Measurements from ENCODE around the gene TMEM120B.
"Not testable (repeated sequence)": the region's sequence is repeated elsewhere in the genome, so short reads cannot be mapped to it uniquely, and the experiment has no call there.

The TMEM120B gene

GRCh38 chr12:121709064-121709424 lies 3.5 kb upstream of the TMEM120B start:
- FAIRE-seq; DNase-seq (ENCODE audit: insufficient read length, low spot score): not testable (repeated sequence)
- peak; percentile 34; the same call in 1 of the 2 replicates for TF ChIP-seq SPI1 (IDR thresholded peaks at IDR 0.05; ENCODE audit: low read depth, low read length)

GRCh38 chr12:121709478-121709961 lies 3.0 kb upstream of the TMEM120B start:
- FAIRE-seq (no peak), DNase-seq (ENCODE audit: insufficient read length, low spot score) (no peak)
- TF ChIP-seq POLR2A (IDR thresholded peaks at IDR 0.05; ENCODE audit: low read depth, low read length) (no peak), POLR2AphosphoS5 (IDR thresholded peaks at IDR 0.05; ENCODE audit: low read depth, low read length) (no peak), PAX5 (IDR thresholded peaks at IDR 0.05; ENCODE audit: insufficient read depth, low read length, severe bottlenecking) (no peak), POU2F2 (IDR thresholded peaks at IDR 0.05; ENCODE audit: low read depth, low read length) (no peak), SPI1 (IDR thresholded peaks at IDR 0.05; ENCODE audit: low read depth, low read length) (no peak), TAF1 (IDR thresholded peaks at IDR 0.05; ENCODE audit: low read depth, low read length) (no peak)

- DNase-seq (ENCODE audit: insufficient read length, low spot score): no peak
- FAIRE-seq: no peak
- no peak for TF ChIP-seq TAF1 (IDR thresholded peaks at IDR 0.05; ENCODE audit: low read depth, low read length)
- TF ChIP-seq POLR2AphosphoS5 (IDR thresholded peaks at IDR 0.05; ENCODE audit: low read depth, low read length): no peak
- no peak for TF ChIP-seq POLR2A (IDR thresholded peaks at IDR 0.05; ENCODE audit: low read depth, low read length)
- TF ChIP-seq SPI1 (IDR thresholded peaks at IDR 0.05; ENCODE audit: low read depth, low read length): no peak
- no peak for TF ChIP-seq PAX5 (IDR thresholded peaks at IDR 0.05; ENCODE audit: insufficient read depth, low read length, severe bottlenecking)
- no peak for TF ChIP-seq POU2F2 (IDR thresholded peaks at IDR 0.05; ENCODE audit: low read depth, low read length)
These were observed 977 bp upstream of the TMEM120B start for GRCh38 chr12:121711361-121712189.

- DNase-seq (ENCODE audit: insufficient read length, low spot score) (no peak), FAIRE-seq (no peak)
- TF ChIP-seq TAF1 (IDR thresholded peaks at IDR 0.05; ENCODE audit: low read depth, low read length) (no peak), POU2F2 (IDR thresholded peaks at IDR 0.05; ENCODE audit: low read depth, low read length) (no peak), SPI1 (IDR thresholded peaks at IDR 0.05; ENCODE audit: low read depth, low read length) (no peak)
These were observed 427 bp upstream of the TMEM120B start for GRCh38 chr12:121712190-121712460.

- FAIRE-seq (no peak), DNase-seq (ENCODE audit: insufficient read length, low spot score) (no peak)
- no peak for TF ChIP-seq TAF1 (IDR thresholded peaks at IDR 0.05; ENCODE audit: low read depth, low read length)
- no peak for TF ChIP-seq SPI1 (IDR thresholded peaks at IDR 0.05; ENCODE audit: low read depth, low read length)
- TF ChIP-seq POLR2AphosphoS5 (IDR thresholded peaks at IDR 0.05; ENCODE audit: low read depth, low read length): no peak
- no peak for TF ChIP-seq POU2F2 (IDR thresholded peaks at IDR 0.05; ENCODE audit: low read depth, low read length)
- TF ChIP-seq PAX5 (IDR thresholded peaks at IDR 0.05; ENCODE audit: insufficient read depth, low read length, severe bottlenecking): no peak
- TF ChIP-seq POLR2A (IDR thresholded peaks at IDR 0.05; ENCODE audit: low read depth, low read length): no peak
These were observed 765 bp downstream of the TMEM120B start for GRCh38 chr12:121713257-121713777.

- no peak for DNase-seq (ENCODE audit: insufficient read length, low spot score)
- FAIRE-seq: no peak
- TF ChIP-seq SPI1 (IDR thresholded peaks at IDR 0.05; ENCODE audit: low read depth, low read length) (no peak), POLR2A (IDR thresholded peaks at IDR 0.05; ENCODE audit: low read depth, low read length) (no peak), POLR2AphosphoS5 (IDR thresholded peaks at IDR 0.05; ENCODE audit: low read depth, low read length) (no peak), PAX5 (IDR thresholded peaks at IDR 0.05; ENCODE audit: insufficient read depth, low read length, severe bottlenecking) (no peak), TAF1 (IDR thresholded peaks at IDR 0.05; ENCODE audit: low read depth, low read length) (no peak), POU2F2 (IDR thresholded peaks at IDR 0.05; ENCODE audit: low read depth, low read length) (no peak)
These were observed 1.2 kb downstream of the TMEM120B start for GRCh38 chr12:121713793-121714192.

- not testable (repeated sequence) for DNase-seq (ENCODE audit: insufficient read length, low spot score); FAIRE-seq
These were observed 2.5 kb downstream of the TMEM120B start for GRCh38 chr12:121715055-121715454.

GRCh38 chr12:121715862-121716435 lies 3.4 kb downstream of the TMEM120B start:
- FAIRE-seq (no peak), DNase-seq (ENCODE audit: insufficient read length, low spot score) (no peak)
- no peak for TF ChIP-seq PAX5 (IDR thresholded peaks at IDR 0.05; ENCODE audit: insufficient read depth, low read length, severe bottlenecking)
- TF ChIP-seq POLR2A (IDR thresholded peaks at IDR 0.05; ENCODE audit: low read depth, low read length): no peak
- TF ChIP-seq SPI1 (IDR thresholded peaks at IDR 0.05; ENCODE audit: low read depth, low read length): no peak
- TF ChIP-seq POU2F2 (IDR thresholded peaks at IDR 0.05; ENCODE audit: low read depth, low read length): no peak
- TF ChIP-seq POLR2AphosphoS5 (IDR thresholded peaks at IDR 0.05; ENCODE audit: low read depth, low read length): no peak
- TF ChIP-seq TAF1 (IDR thresholded peaks at IDR 0.05; ENCODE audit: low read depth, low read length): no peak

GRCh38 chr12:121717041-121717699 lies 4.6 kb downstream of the TMEM120B start:
- DNase-seq (ENCODE audit: insufficient read length, low spot score) (no peak), FAIRE-seq (no peak)
- TF ChIP-seq POU2F2 (IDR thresholded peaks at IDR 0.05; ENCODE audit: low read depth, low read length): no peak
- no peak for TF ChIP-seq PAX5 (IDR thresholded peaks at IDR 0.05; ENCODE audit: insufficient read depth, low read length, severe bottlenecking)
- TF ChIP-seq POLR2AphosphoS5 (IDR thresholded peaks at IDR 0.05; ENCODE audit: low read depth, low read length): no peak
- TF ChIP-seq SPI1 (IDR thresholded peaks at IDR 0.05; ENCODE audit: low read depth, low read length): no peak
- no peak for TF ChIP-seq POLR2A (IDR thresholded peaks at IDR 0.05; ENCODE audit: low read depth, low read length)
- TF ChIP-seq TAF1 (IDR thresholded peaks at IDR 0.05; ENCODE audit: low read depth, low read length): no peak
